Measurements from ENCODE around the gene ATG4B. TPM values are rescaled to one million over a fixed set of nuclear protein-coding genes. Genes with fewer than 3 reads are reported as not detected.

The ATG4B gene
- polyA plus RNA-seq, 1 donor from 2014 or later, result 128 TPM

DNA sequence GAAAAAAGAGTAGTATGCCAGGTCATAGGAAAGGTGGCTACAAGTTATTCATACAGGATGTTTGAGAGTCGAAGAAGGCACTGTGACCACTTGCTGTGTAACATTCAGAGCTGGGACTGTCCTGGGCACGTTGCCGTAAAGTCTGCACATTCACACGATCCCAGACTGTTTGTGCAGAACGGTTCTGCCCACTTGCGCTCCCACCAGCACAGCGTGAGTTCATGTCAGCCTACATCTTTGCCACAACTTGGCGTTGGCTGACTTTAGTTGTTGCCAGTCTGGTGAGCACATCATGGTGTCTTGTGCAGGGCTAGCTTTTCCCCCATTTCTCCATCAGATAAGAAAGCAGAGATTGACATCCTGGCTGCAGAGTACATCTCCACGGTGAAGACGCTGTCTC, 71.4 kb downstream of the ATG4B start:
- Histone ChIP-seq H3K4me3 (ENCODE audit: low read length) (no peak overlapping the region), H3K27ac (ENCODE audit: low read length) (no peak overlapping the region), H3K79me2 (replicated peaks; ENCODE audit: insufficient read depth, low read length) (no peaks in the 10 kb centered on the region), H2AFZ (ENCODE audit: low read depth, low read length) (no peak overlapping the region), H3F3A (ENCODE audit: insufficient read depth, low read length, poor library complexity, severe bottlenecking) (no peaks in the 10 kb centered on the region), H3K4me2 (ENCODE audit: low read length) (no peak overlapping the region), H4K20me1 (ENCODE audit: insufficient read depth) (no peaks in the 10 kb centered on the region), H3K9ac (ENCODE audit: low read length) (no peak overlapping the region), H3K9me3 (ENCODE audit: low read length) (no peaks in the 10 kb centered on the region), H3K9me2 (ENCODE audit: insufficient read depth, low read length) (no peaks in the 10 kb centered on the region), H3K27me3 (ENCODE audit: insufficient read depth, low read depth, low read length) (no peaks in the 10 kb centered on the region), H3K36me3 (ENCODE audit: insufficient read depth, low read length) (no peaks in the 10 kb centered on the region)
- TF ChIP-seq, protein P1, sequence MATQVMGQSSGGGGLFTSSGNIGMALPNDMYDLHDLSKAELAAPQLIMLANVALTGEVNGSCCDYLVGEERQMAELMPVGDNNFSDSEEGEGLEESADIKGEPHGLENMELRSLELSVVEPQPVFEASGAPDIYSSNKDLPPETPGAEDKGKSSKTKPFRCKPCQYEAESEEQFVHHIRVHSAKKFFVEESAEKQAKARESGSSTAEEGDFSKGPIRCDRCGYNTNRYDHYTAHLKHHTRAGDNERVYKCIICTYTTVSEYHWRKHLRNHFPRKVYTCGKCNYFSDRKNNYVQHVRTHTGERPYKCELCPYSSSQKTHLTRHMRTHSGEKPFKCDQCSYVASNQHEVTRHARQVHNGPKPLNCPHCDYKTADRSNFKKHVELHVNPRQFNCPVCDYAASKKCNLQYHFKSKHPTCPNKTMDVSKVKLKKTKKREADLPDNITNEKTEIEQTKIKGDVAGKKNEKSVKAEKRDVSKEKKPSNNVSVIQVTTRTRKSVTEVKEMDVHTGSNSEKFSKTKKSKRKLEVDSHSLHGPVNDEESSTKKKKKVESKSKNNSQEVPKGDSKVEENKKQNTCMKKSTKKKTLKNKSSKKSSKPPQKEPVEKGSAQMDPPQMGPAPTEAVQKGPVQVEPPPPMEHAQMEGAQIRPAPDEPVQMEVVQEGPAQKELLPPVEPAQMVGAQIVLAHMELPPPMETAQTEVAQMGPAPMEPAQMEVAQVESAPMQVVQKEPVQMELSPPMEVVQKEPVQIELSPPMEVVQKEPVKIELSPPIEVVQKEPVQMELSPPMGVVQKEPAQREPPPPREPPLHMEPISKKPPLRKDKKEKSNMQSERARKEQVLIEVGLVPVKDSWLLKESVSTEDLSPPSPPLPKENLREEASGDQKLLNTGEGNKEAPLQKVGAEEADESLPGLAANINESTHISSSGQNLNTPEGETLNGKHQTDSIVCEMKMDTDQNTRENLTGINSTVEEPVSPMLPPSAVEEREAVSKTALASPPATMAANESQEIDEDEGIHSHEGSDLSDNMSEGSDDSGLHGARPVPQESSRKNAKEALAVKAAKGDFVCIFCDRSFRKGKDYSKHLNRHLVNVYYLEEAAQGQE (IDR thresholded peaks at IDR 0.05; ENCODE audit: borderline replicate concordance), result no peak
- no peak for TF ChIP-seq SMC3 (conservative IDR thresholded peaks at IDR 0.05; ENCODE audit: poor library complexity)
- no peak for TF ChIP-seq EZH2 (IDR thresholded peaks at IDR 0.05; ENCODE audit: borderline replicate concordance, insufficient read depth, low read length, poor library complexity, severe bottlenecking)
- no peak for TF ChIP-seq RAD21 (conservative IDR thresholded peaks at IDR 0.05)
- TF ChIP-seq, protein P2, sequence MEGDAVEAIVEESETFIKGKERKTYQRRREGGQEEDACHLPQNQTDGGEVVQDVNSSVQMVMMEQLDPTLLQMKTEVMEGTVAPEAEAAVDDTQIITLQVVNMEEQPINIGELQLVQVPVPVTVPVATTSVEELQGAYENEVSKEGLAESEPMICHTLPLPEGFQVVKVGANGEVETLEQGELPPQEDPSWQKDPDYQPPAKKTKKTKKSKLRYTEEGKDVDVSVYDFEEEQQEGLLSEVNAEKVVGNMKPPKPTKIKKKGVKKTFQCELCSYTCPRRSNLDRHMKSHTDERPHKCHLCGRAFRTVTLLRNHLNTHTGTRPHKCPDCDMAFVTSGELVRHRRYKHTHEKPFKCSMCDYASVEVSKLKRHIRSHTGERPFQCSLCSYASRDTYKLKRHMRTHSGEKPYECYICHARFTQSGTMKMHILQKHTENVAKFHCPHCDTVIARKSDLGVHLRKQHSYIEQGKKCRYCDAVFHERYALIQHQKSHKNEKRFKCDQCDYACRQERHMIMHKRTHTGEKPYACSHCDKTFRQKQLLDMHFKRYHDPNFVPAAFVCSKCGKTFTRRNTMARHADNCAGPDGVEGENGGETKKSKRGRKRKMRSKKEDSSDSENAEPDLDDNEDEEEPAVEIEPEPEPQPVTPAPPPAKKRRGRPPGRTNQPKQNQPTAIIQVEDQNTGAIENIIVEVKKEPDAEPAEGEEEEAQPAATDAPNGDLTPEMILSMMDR (IDR thresholded peaks at IDR 0.05; ENCODE audit: poor library complexity, severe bottlenecking), result no peak
- TF ChIP-seq TAF1 (IDR thresholded peaks at IDR 0.05; ENCODE audit: low read depth), result no peak
- no peak for TF ChIP-seq POLR2AphosphoS5 (IDR thresholded peaks at IDR 0.05)
- no peak for TF ChIP-seq MXI1 (conservative IDR thresholded peaks at IDR 0.05; ENCODE audit: poor library complexity, severe bottlenecking)
- no peak for TF ChIP-seq EP300 (conservative IDR thresholded peaks at IDR 0.05; ENCODE audit: poor library complexity, severe bottlenecking)

DNA sequence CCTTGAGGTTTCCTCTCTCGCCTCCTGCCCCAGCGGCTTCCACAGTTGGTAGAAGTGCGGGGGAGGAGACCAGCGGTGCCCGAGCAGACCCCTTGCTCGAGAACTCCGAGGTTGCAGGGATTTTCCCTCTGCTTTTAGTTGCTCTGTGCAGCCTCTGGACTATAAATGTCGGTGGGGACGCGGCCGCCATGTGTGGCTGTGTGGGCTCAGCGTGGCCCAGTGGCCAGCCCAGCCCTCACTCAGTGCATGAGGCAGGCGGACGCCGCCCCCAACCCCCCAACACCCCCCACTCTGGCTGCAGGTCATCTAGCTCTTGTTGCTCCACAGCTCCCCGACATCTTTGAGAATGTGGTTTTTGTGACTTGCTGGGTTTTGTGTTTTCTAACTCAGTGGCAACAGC, 81.6 kb downstream of the ATG4B start:
- no peaks in the 10 kb centered on the region for H4K20me1 ChIP-seq (ENCODE audit: insufficient read depth)
- H3K27me3 ChIP-seq (ENCODE audit: insufficient read depth, low read depth, low read length), result no peaks in the 10 kb centered on the region
- peaks cover 19% of the 10 kb centered on the region for H3K36me3 ChIP-seq (ENCODE audit: insufficient read depth, low read length)
- TF ChIP-seq, protein P2 (IDR thresholded peaks at IDR 0.05; ENCODE audit: poor library complexity, severe bottlenecking), result no peak
- TF ChIP-seq SMC3 (conservative IDR thresholded peaks at IDR 0.05; ENCODE audit: poor library complexity) (no peak), EZH2 (IDR thresholded peaks at IDR 0.05; ENCODE audit: borderline replicate concordance, insufficient read depth, low read length, poor library complexity, severe bottlenecking) (no peak), TAF1 (IDR thresholded peaks at IDR 0.05; ENCODE audit: low read depth) (no peak), RAD21 (conservative IDR thresholded peaks at IDR 0.05) (no peak), POLR2AphosphoS5 (IDR thresholded peaks at IDR 0.05) (no peak), EP300 (conservative IDR thresholded peaks at IDR 0.05; ENCODE audit: poor library complexity, severe bottlenecking) (no peak), MXI1 (conservative IDR thresholded peaks at IDR 0.05; ENCODE audit: poor library complexity, severe bottlenecking) (no peak)
- TF ChIP-seq, protein P1 (IDR thresholded peaks at IDR 0.05; ENCODE audit: borderline replicate concordance), result no peak
- no peak overlapping the region for H3K4me3 ChIP-seq (ENCODE audit: low read length)
- no peak overlapping the region for H3K9ac ChIP-seq (ENCODE audit: low read length)
- H3K4me2 ChIP-seq (ENCODE audit: low read length), result no peak overlapping the region
- no peaks in the 10 kb centered on the region for H3K9me2 ChIP-seq (ENCODE audit: insufficient read depth, low read length)
- no peaks in the 10 kb centered on the region for H3F3A ChIP-seq (ENCODE audit: insufficient read depth, low read length, poor library complexity, severe bottlenecking)
- no peak overlapping the region for H3K27ac ChIP-seq (ENCODE audit: low read length)
- H2AFZ ChIP-seq (ENCODE audit: low read depth, low read length), result no peak overlapping the region
- peaks cover 15% of the 10 kb centered on the region for H3K9me3 ChIP-seq (ENCODE audit: low read length)
- no peaks in the 10 kb centered on the region for H3K79me2 ChIP-seq (replicated peaks; ENCODE audit: insufficient read depth, low read length)

Data from neural cell (in vitro differentiated cells).